Articular chondrocyte of knee joint (primary cell): Measurements from ENCODE around the gene SEPTIN3. TPM values are rescaled to one million over a fixed set of nuclear protein-coding genes. Genes with fewer than 3 reads are reported as not detected.

ENCODE experiments used
- total RNA-seq: library from RNA; depleted of rRNA; stranded (reverse); fragments of >200 nt; gene quantifications from 2 replicates; pipeline ENCODE4 v1.2.3, GENCODE V29; 2012

Gene SEPTIN3, protein sequence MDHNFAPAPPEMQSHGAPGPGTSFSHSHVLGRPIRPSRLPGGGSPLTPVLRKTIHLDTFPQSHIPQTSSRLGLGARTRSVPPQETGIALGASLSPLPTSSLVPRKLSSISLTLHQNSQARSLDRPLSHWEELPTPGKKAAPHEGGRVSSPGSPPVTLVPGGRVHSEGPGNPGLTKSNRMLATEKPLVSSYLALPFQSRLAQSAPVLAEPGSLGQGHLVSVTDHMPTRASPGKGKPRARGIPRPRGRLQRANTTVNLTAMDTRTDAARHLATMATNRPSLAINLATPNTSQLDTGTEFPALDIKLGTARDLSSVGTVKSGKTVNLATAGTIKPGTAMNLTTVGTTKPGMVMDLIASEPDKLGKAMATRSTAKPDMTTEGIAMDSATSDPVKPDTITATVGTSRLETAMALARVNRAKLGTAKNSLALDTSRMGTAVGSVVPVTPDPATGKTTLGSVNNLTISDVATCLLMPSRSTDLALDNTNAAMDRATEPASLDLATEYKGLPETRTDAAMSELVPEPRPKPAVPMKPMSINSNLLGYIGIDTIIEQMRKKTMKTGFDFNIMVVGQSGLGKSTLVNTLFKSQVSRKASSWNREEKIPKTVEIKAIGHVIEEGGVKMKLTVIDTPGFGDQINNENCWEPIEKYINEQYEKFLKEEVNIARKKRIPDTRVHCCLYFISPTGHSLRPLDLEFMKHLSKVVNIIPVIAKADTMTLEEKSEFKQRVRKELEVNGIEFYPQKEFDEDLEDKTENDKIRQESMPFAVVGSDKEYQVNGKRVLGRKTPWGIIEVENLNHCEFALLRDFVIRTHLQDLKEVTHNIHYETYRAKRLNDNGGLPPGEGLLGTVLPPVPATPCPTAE
- total RNA-seq: under 0.01 and 0.22 TPM in 2 replicates

DNA sequence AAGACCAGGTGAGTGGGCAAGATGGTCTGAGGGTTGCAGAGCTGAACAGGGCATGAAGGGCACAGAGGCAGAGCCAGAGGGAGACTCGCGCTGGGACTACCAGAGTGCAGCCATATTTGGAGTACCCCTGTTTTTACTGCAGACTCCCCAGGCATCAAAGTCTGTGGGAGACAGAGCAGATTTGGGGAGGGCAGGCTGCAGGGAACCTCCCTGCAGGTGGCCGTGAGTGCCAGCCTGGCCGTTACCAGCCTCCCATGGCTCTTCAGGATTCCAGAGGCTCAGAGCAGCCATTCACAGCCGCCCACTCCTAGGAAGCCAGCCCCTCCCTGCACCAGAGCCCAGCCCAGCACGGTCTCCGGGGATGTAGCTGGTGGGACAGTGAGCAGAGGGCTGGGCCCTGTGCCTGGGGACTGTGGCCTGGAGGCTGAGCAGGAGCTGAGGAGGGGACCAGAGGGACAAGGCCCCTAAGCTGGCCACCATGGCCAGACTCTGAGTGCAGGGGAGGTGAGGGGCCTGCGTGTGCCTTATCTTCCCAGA lies at the start of gene SEPTIN3:
Gene SEPTIN3, plus strand, starts transcription at position 334 of the 537 bp plus-strand sequence. CDS start 2,050 bp downstream, outside the sequence.

GRCh38 chr22:41946629-41947423 lies 22.4 kb upstream of the SEPTIN3 start, which contains the start of gene CENPM:
Gene CENPM (minus strand): TSS chr22:41947152. CDS start chr22:41947076, 76 bp downstream.

DNA sequence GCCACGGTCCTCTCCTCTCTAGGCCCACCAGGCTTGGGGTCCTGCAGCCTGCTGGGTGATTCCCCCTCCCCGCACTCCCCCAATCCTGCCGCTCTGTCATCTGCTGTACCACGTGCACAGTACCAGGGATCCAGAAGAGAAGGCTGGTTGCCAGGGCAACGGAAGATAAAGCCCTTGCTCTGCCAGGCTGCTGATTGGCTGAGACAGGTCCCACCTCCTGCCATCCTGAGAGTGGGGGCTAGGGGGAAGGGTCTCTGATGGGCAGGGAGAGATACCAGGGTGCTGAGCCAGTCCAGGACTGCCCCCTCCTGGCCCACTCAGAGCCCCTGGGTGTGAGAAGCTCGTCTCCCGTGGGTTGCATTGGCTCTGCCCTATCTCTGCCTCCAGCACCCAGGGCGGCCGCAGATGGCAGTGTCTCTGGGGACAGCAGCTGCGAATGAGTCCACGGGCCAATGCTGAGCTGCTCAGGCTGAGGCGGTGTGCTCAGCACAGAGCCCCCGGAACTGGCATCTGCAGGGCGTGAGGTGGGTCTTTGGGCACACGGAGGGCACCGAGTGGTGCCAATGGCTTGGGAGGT lies 17.3 kb upstream of the SEPTIN3 start, which contains the start of gene SMIM45:
Gene SMIM45, plus strand, starts transcription at position 253 of the 577 bp plus-strand sequence.

GRCh38 chr22:41998361-41999261 lies 29.4 kb downstream of the SEPTIN3 start, which contains the start of gene WBP2NL:
Gene WBP2NL (plus strand): TSS chr22:41998788. CDS start chr22:41998819, 31 bp downstream.

Other genes starting within 250 kb of the SEPTIN3 start
- gene CCDC134, start 168.8 kb upstream of the SEPTIN3 start, total RNA-seq: 8.2 and 8.8 TPM in 2 replicates
- 47.1 and 51.2 TPM in 2 replicates for gene SREBF2, start 136.3 kb upstream of the SEPTIN3 start, total RNA-seq
- not detected in 2 replicates for gene SHISA8, start 54.4 kb upstream of the SEPTIN3 start, total RNA-seq
- gene TNFRSF13C, start 42.6 kb upstream of the SEPTIN3 start, total RNA-seq: 0.11 and 0.26 TPM in 2 replicates
- gene CENPM, start 22.3 kb upstream of the SEPTIN3 start, total RNA-seq: 7.6 and 7.8 TPM in 2 replicates
- gene WBP2NL, start 29.3 kb downstream of the SEPTIN3 start, total RNA-seq: 0.76 and 1.2 TPM in 2 replicates
- 44.6 and 46.0 TPM in 2 replicates for gene NAGA, start 101.4 kb downstream of the SEPTIN3 start, total RNA-seq
- gene PHETA2, start 104.8 kb downstream of the SEPTIN3 start, total RNA-seq: 16.2 and 23.1 TPM in 2 replicates
- 6.7 and 8.2 TPM in 2 replicates for gene SMDT1, start 110.3 kb downstream of the SEPTIN3 start, total RNA-seq
- 46.5 and 56.2 TPM in 2 replicates for gene NDUFA6, start 121.3 kb downstream of the SEPTIN3 start, total RNA-seq
- gene CYP2D6, start 161.4 kb downstream of the SEPTIN3 start, total RNA-seq: 0.13 and 0.22 TPM in 2 replicates